NCI-H1436 (cell line): ENCODE results near the gene ERN1.
"Not testable (repeated sequence)": the region's sequence is repeated elsewhere in the genome, so short reads cannot be mapped to it uniquely, and the experiment has no call there.

Experiments
- DNase-seq: peaks from one replicate; lab custom pipeline; 2025; lab: John Stamatoyannopoulos, UW

Gene ERN1

DNA sequence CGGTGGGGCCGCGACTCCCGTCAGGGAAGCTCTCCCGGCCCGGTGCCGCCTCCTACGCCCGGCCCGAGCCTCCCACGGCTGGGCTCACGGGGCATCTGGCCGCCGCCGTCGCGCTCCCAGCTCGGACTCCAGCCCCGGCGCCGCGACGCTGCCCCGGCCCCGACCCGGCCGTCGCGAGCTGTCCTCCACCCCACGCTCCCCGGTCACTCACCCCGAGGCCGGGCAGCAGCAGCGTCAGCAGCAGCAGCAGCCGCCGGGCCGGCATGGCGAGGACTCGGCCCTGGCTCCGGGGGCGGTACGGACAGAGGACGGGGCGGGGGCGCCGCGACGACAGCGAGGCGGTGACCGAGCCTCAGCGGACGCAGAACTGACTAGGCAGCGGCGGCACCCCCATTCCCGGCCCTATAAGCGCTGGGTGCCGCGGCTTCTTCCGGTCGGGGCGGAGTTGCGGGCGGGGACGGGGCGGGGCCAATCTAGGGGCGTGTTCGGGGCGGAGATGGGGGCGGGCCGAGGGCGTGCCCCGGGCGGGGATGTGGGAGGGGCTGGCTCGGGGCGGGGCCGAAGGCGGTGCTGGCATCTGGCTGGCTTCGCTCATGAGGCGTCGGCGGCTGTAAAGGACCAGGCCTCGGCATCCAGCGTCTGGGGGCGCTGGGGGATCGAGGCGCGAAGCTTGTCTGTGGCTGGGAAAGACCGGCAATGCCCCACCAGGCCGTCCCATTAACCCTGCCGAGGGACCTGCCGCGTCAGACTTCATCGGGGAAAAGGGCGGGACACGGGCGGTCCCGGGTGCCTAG, at the start of gene ERN1:
Gene ERN1, minus strand, starts transcription at position 380 of the 794 bp plus-strand sequence. Its CDS starts 115 bp downstream, at position 265.
- peak; percentile 82 for DNase-seq

DNA sequence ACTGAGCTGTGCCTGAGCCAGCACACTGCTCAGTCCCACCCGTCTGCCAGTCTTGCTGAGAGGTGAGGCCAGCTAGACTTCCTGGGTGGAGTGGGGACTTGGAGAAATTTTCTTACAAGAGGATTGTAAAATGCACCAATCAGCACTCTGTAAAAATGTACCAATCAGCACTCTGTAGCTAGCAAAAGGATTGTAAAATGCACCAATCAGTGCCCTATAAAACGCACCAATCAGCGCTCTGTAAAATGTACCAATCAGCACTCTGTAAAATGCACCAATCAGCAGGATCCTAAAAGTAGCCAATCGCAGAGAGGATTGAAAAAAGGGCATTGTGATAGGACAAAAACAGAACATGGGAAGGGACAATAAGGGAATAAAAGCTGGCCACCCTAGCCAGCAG, 49.1 kb upstream of the ERN1 start:
- DNase-seq = not testable (repeated sequence)

DNA sequence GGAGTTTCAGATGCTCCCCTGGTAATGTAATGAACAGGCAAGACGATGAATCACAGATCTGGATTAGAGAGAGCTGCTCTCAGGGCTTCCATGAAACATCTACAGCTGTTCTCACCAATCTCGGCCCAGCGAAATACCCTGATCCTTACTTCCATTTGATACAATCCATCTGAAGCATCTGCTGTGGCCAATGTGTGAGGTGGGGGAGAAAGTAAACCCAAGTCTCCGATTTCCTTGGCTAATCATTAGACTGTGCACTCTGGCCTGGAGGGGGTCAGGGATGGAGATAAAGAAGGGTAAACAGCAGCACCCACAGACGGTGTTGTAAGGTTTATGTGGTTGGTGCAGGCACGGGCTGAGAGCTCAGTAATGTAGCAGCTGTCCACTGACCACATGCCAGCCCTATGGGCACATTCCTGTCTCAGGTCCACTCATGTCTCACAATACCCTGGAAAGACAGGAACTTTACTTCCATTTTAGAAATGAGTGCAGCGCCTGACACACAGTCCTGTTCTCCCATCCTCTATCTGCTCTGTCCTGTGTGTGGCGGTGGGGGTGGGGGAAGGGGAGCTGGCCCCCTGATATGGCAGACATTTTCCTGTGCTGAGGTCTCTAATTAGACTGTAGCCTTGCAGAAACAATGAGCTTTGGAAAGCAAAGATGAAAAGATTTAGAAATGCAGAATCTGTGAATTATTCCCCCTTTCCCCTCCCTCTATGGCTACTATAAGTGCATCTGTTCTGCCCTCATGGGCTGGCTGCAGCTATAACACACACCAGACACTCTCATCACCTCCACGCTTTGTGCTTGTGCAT, 48.3 kb upstream of the ERN1 start:
- no peak for DNase-seq

DNA sequence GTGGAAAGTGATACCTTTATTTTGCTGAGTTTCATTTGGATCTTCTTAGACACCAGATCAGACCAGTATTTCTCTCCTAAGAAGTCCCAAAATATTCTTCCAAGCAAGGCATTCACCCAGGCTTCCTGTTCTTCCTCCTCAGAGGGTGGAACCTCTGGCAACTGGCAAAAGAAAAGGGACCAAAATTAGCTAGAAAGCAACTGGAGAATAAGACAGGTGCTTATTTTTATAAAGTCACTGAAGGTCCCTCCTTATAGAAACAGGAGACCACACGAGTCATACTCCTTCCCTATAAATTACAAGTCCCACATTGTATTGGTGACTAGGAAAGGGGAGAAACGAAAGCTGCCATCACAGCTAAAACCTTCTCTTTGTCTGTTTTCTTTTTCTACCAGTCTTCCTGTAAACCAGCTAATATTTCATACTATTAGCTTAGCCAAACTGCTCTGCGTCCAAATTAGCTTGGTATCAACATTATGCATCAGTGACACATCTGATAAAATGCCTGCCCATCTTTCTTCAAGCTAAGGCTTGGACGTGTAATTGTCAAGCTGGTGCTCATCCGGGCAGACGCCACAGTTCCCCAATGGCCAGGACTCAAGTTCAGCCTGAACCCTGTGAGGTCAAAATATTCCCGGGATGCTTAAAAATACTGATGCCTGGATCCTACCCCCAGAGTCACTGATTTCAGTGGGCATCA, 47.5 kb upstream of the ERN1 start:
- no peak for DNase-seq

DNA sequence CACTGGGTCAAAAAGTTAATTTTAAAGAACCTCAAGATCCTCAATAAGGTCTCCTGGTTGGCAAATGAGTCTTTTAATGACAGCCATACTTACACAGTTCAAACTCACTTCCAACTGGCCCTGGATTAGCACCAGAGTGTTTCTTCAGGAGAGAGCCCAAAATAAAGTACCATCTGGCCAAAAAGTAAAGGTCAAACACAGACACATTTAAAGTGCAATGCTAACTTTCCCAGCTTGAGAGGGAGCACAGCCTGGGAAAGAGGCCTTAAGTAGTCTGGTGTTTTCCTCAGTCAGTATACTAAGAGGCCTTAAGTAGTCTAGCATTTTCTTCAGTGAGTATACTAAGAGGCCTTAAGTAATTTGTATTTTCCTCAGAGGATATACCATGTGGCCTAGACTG, 46.6 kb upstream of the ERN1 start:
- DNase-seq = no peak

DNA sequence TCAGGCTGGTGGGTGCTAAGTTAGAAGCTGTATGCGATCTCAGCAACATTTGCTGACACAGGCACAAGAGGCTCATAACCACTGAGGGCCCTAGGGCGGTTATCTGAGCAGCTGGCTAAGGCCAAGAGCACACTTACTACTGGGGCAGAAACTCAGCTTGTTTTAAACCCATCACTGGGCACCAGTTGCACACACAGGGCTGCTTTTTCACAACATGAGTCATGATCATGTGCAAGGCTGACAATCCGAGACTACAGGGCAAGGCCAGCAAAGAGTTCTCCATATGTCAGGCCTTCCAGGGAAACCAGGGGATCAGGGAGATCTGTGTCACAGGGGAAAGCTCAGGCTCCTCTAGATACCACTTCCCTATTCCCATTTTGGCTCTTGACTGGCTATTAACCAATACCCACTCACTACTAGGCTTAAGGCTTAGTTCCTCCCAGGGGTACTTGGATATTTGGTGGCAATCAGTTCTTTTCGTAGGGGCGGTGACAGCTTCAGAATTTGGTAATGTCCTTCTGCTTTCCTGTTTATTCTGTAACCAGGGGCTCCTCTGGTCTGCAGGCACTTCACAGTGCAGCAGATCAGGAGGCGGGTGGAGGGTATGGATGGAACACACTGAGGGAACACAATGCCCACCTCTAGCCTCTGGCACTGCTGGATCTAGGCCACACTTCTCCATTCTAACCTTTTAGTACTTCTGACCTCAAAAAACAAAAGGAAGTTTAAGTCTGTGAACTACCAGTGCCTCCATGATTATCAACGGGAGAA, 44.9 kb upstream of the ERN1 start:
- no peak for DNase-seq

DNA sequence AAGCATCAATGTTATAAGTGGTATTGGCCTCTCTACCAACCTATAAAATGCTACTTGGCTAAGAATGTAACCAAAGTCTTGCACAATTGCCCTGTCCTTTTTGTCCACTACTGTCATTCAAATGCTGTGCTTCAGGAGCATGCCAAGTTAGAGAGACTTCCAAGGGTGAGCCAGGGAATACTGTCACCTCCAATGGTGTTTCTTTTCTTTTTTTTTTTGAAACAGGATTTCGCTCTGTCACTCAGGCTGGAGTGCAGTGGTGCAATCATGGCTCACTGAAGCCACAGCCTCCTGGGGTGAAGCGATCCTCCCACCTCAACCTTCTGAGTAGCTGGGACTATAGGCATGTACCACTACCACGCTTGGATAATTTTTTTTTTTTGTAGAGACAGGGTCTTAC, 43.7 kb upstream of the ERN1 start:
- no peak for DNase-seq

DNA sequence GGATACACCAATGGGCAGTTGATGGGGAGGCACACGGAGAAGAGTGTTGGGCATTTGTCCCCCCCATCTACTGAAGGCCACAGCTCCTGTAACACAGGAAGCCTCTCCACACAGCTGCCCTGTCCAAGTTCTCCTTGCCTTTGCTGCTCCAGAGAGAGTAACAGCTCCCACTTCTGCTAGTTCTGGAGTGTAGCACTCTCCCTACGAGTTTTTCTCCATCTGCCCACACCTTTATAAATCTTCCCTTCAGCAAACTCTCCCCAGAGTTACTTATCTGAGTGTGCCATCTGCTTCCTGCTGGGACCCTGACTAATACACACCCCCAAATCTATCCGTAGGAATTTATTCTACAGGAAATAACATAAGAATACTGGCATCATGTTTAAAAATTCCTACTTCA, 42.6 kb upstream of the ERN1 start:
- DNase-seq = no peak

DNA sequence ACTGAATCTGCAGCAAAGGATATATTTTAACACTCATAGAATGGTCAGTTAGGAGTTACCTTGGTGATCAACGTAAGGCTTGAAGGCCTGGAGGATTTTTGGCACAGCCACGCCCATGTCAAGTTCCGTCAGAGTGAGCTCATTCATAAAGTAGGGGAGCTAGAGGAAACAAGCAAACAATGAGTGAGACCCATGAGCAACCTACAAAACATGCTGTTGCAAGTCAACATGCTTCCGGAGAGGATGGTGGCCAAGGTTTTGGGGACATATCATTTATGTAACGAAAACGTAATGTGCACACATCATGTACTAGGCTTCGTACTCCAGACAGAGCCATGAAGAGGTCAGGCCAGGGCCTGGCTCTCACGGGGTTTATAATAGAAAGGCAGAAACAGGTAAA, 41.1 kb upstream of the ERN1 start:
- no peak for DNase-seq

DNA sequence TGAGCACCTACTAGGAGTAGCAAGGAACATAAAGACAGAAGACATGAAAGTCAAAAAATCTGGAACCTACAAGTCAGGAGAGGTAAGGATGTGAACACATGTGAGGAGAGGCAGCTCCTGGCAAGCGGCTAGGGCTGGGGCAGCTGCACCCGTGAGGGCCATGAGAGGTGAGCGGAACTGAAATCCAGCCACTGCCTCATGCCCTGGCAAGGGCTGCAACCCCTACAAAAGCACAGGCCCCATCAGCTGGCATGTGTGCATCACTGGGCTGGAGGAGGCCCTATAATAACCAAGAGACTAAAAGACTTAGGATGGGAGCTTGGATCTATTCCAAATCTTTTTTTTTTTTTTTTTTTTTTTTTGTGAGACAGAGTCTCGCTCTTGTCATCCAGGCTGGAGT, 40.3 kb upstream of the ERN1 start:
- no peak for DNase-seq

DNA sequence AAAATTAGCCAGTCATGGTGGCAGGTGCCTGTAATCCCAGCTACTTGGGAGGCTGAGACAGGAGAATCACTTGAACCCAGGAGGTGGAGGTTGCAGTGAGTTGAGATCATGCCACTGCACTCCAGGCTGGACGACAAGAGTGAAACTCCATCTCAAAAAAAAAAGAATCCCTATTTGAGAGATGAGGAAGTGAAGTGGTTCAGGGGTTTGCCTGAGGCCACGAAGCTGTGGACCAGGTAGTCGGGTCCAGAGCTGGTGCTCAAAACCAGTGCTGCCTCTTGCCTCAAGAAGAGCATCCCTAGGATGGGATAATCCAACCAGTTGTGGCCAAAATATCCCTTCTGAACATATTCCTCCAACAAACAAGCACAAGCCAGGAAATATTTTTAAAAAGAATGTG, 37.7 kb upstream of the ERN1 start:
- DNase-seq = not testable (repeated sequence)

DNA sequence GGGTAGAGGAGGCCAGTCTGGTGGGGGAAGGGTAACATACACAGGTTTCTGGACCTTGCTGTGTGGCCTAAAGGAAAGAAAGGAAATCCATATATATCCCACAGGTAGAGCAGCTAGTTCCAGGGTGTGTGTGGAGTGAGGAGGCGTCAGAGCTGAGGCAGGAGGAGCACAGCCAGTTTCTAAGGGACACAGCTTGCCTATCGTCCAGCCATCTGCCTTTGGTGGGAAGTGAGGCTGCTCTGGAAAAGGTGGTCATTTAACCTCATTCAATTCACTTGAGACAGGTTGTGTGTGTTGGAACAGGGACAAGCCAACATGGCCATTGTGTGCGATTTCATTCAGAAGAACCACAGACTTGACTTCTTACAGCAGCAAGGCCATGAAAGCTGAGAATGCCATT, 36.9 kb upstream of the ERN1 start:
- no peak for DNase-seq

DNA sequence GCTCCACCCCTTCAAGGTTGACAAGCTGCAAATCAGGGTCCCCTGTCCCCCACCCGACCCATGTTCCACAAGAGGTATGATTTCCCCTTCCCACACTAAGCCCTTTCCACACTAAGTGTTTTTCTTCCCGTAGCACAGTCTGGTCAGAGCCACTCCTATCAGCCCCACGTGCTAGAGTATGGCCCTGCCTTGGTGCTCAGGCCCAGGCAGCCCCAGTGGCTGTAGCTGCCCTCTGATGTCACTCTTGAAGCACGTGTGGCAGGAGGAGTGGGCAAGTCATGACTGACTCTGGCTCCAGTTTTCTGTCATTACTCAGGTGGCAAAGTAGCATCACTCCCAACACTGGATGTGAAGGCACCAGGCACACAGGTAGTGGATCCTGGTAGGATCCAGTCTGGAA, 35.4 kb upstream of the ERN1 start:
- DNase-seq = no peak

DNA sequence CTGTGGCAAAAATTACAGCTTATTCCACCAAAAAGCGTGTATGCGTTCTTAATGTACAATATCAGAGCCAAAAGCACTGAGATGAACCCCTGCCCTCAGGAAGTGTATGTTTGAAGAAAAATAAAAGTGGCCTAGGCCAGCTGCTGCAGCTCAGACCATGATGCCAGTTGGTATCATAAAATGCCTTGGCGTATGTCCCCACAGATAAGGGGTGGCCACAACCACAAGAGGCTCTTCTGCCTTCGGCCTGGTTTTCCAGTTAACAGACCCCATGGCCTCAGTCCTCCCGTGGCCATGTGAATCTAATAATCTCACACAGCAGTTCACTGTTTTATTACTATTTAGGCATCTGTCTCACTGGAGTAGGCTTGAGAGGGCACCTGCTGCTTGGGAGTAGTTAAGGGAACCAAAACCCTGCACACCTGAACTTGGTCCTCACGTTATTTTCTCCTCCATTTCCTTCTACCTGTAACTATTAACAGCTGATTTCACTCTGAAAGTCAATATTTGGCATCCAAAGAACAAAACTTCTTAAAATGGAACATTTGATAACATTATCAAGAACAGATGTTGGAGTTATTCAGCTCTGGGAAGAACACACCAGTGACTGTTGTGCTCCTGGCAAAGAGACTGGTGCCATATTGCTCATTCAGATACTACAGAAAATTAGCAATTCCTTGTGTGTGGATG, 34.8 kb upstream of the ERN1 start:
- DNase-seq = no peak

DNA sequence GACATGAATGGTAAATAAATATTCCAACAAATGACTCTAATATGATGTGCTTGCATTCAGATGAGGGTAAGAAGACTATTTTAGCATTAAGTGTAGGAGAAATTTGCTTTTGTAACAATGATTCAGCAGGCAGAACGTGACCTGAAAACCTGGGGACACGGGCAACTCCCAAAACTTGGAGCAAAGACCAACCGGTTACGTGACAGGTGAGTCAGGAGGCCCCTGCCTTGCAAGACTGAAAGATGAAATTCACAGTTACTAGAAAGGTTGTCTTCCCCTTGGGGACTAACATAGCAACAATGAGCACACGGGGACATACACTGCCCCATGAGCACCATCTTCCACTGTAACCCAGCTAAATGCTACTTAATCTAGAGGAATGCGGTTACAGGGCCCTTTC, 33.5 kb upstream of the ERN1 start:
- no peak for DNase-seq

DNA sequence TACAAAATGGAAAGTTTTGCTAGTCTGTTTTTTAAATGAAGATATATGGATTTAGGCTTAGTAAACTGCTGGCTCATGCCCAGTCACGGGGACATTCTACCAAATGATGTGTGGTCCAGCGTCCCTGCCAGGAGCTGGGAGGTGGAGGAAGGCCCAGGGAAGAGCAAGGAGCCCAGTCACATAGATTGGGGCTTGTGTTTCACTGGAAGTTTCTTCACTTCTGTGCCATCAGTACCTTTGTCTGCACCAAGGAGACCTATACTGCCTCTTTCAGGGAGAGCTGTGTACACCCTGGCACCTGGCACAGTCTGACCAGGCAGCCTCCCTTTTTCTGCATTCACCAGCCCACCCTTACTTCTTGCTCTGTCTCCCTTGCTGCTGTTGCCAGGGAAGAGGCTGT, 32.6 kb upstream of the ERN1 start:
- no peak for DNase-seq

DNA sequence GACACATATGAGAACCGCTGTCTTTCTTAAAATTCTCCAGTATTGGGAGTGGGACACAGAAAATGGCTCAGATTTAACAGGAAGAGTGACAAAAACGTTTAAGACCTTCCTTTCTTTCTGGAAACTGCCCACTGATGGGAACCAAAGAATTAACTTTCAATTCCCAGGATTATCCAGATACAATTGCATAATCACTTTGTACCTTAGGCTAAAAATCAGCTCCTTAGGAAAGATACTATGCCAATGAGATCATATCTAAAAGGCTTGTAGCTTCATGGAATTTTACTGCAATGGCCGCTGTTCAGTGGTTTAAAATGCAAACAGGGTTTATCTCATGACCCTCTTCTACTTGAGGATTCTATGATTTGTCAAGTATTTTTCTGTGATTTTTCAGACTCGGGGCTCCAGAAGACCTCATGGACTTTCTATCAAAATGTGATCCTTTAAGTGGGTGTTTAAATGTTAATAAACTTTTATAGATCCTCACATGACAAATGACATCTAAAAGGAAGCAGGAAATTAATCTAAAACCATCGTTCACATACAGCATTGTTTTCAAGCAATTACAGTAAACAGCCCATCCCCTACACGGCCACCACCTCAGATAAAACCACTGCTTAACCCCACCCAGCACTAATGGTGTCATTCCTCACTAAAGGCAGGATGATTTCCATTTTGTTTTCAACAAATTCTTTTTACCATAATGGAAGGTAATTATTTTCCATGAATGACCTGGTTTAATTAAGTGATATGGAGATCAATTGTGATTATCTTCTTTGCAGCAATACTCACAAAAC, 31.6 kb upstream of the ERN1 start:
- no peak for DNase-seq

DNA sequence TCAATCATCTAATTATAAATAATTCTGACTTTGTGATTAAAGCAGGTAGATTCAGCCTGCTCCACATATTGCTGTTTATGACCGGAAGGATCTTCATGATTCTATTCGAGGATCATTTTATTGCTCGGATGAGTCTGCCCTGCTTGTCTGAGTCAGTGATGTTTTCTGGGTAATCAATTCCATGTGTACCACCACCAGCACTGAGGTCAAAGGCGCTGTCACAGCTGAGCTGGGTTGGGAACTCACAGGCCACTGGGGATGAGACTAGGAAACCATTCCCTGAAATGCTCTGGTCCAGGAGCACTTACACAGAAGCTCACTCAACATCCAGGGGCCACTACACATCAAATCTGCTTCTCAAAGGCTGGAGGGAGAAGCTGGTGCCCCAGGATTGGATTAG, 30.4 kb upstream of the ERN1 start:
- DNase-seq = no peak

DNA sequence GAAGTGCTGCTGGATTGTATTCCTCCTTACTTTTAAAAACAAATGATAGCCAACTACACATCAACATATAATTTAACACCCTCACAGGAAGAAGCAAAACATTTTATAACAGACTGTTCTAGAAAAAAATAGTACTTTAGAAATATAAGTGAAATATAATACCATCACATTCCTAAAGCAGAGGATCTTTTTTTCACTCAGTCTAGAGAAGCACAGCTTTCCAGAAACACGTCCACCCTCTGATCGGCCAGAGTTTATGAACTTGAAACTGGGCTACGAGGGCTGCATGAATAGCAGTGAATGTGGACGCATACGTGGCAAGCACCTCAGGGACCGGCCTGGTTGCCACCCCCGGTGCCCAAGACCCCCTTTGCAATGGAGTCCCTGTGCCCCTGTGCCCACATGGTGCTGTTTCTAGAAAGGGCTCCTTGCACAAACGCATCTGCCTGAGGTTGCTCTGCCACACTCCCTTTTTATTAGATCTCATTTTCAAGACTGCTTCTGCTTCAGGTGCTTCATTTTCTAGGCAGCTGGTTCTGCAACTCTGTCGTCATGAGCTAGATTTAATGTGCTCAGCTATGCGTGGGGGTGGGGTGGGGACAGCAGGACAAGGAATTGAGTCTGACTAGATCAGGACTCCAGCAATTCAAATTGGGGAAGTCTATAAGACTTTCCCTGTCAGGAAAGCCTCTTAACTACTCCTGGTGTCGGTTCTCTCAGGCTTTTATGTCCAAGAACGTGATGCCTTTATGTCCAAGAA, 29.1 kb upstream of the ERN1 start:
- no peak for DNase-seq

DNA sequence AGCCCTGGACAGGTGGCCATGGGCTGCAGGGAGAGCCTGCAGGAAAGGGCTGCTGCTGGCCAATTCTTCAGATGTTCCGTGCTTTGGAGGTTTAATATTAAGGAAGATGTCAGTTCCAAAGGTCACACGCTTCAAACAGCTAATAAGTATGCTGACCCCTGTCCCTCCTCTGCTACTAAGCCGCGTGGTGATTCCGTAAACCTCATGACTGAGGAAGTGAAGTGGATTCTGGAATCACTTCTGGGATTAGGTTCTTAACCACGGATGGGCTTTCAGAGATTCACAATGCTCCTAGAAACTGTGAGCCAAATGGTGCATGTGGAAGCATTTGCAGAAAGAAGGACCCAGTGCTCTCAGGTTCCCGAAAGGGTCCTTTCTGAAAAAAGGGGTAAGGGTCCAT, 28.5 kb upstream of the ERN1 start:
- no peak for DNase-seq
